Upper lobe of left lung (tissue), 6 donors: ENCODE results near the gene EYA3. TPM values are rescaled to one million over a fixed set of nuclear protein-coding genes. Genes with fewer than 3 reads are reported as not detected.

ENCODE experiments used
- ATAC-seq, 2 donors: fragments of 200-7000 bp; cut with Tn5 transposase; one replicate each; pipeline ENCODE4 v1.9.1; 2022; ENCODE audit warnings: mild to moderate bottlenecking in 2 of 2, moderate library complexity in 2 of 2; ENCODE audit not compliant: low FRiP score in 2 of 2
- DNase-seq, 2 donors: peaks; one replicate each; pipeline ENCODE4 v3.0.0-alpha.2; 2019 to 2020
- H3K27ac ChIP-seq, 4 donors: fragments of 200-600 bp; sonication (generic); one replicate each; pipeline ENCODE4 v1.5.1; 2016 to 2019
- H3K27me3 ChIP-seq, 4 donors: fragments of 200-600 bp; sonication (generic); one replicate each; pipeline ENCODE4 v1.5.1; 2017 to 2019
- H3K36me3 ChIP-seq, 4 donors: fragments of 200-600 bp; sonication (generic); one replicate each; pipeline ENCODE4 v1.5.1; 2016 to 2019
- H3K4me1 ChIP-seq, 4 donors: fragments of 200-600 bp; sonication (generic); one replicate each; pipeline ENCODE4 v1.5.1; 2018 to 2019
- H3K4me3 ChIP-seq, 4 donors: fragments of 200-600 bp; sonication (generic); one replicate each; pipeline ENCODE4 v1.5.1; 2017 to 2019; ENCODE audit warnings: mild to moderate bottlenecking in 2 of 4, moderate library complexity in 1 of 4
- H3K9me3 ChIP-seq, 4 donors: fragments of 200-600 bp; sonication (generic); one replicate each; pipeline ENCODE4 v1.5.1; 2018 to 2019
- CTCF ChIP-seq, 6 experiments: fragments of 450-650 bp in 4 of 6; fragments of 200-600 bp in 2 of 6; sonication (generic) in 2 of 6; IDR thresholded peaks; one replicate each; pipeline ENCODE4 v1.5.1; 2016 to 2019; ENCODE audit warnings: antibody characterized with exemption in 6 of 6
- EP300 ChIP-seq, 4 donors: sonication (generic); formaldehyde crosslinking; IDR thresholded peaks; one replicate each; pipeline ENCODE4 v1.5.1; 2017; ENCODE audit warnings: antibody characterized with exemption in 4 of 4, control low read depth in 2 of 4
- POLR2A ChIP-seq, 4 donors: fragments of 450-650 bp; IDR thresholded peaks; one replicate each; pipeline ENCODE4 v1.5.1; 2016 to 2017; ENCODE audit warnings: antibody characterized with exemption in 4 of 4, mild to moderate bottlenecking in 2 of 4
- POLR2AphosphoS5 ChIP-seq, 2 donors: sonication (generic); formaldehyde crosslinking; IDR thresholded peaks; one replicate each; pipeline ENCODE4 v1.5.1; 2017; ENCODE audit warnings: antibody characterized with exemption in 2 of 2
- WGBS, 2 donors: methylation state at CpG; one replicate each; pipeline ENCODE4 v1.1.5; 2017 to 2018; 5-methylcytosine and 5-hydroxymethylcytosine counted together
- total RNA-seq, 6 donors: library from RNA; depleted of rRNA in 4 of 6; stranded (reverse); fragments of >200 nt in 4 of 6; gene quantifications; one replicate each; pipeline versions ENCODE4 v1.1.0 to v1.2.1, GENCODE V29; 2016 to 2021
- donor health status: DM: no; HTN: no; CAD: no; lungs with moderate emphysema.
- donor health status: DM: no; HTN: yes; CAD: no; lungs with severe emphysema.

The EYA3 gene
- total RNA-seq, 6 donors from 2014 or later, result 15.9 to 23.4 (median 22.0) TPM

GRCh38 chr1:28099050-28099769 lies 10.8 kb upstream of the EYA3 start:
- no peak overlapping the region for H3K4me3 ChIP-seq
- DNase-seq (no peak), ATAC-seq (no peak)
- no peak for TF ChIP-seq POLR2AphosphoS5 (IDR thresholded peaks at IDR 0.05)
- TF ChIP-seq EP300 (IDR thresholded peaks at IDR 0.05), result no peak
- no peak for TF ChIP-seq POLR2A (IDR thresholded peaks at IDR 0.05)
- no peak for TF ChIP-seq CTCF (IDR thresholded peaks at IDR 0.05)
- no peaks in the 10 kb centered on the region for H3K4me1 ChIP-seq
- H3K36me3 ChIP-seq, result no peaks in the 10 kb centered on the region
- WGBS, 2 donors, result 89 to 94% methylated on average over 5 of the region's 5 CpGs
- H3K9me3 ChIP-seq, result no peaks in the 10 kb centered on the region
- H3K27me3 ChIP-seq, result no peaks in the 10 kb centered on the region
- H3K27ac ChIP-seq, result no peak overlapping the region

- no peaks in the 10 kb centered on the region for H3K4me1 ChIP-seq
Observed at GRCh38 chr1:28097100-28097472, 8.7 kb upstream of the EYA3 start.

GRCh38 chr1:28096210-28097099 lies 8.0 kb upstream of the EYA3 start:
- TF ChIP-seq CTCF (IDR thresholded peaks at IDR 0.05) (no peak), POLR2A (IDR thresholded peaks at IDR 0.05) (no peak), EP300 (IDR thresholded peaks at IDR 0.05) (no peak), POLR2AphosphoS5 (IDR thresholded peaks at IDR 0.05) (no peak)
- no peak for DNase-seq

More at GRCh38 chr1:28097100-28097472, 8.7 kb upstream of the EYA3 start:
- H3K36me3 ChIP-seq, result no peaks in the 10 kb centered on the region
- H3K27ac ChIP-seq, result no peak overlapping the region
- H3K9me3 ChIP-seq, result no peaks in the 10 kb centered on the region
- WGBS, 2 donors, result 80 to 81% methylated on average over 4 of the region's 4 CpGs
- no peak overlapping the region for H3K4me3 ChIP-seq
- DNase-seq, result no peak
- no peaks in the 10 kb centered on the region for H3K27me3 ChIP-seq
- no peak for TF ChIP-seq EP300 (IDR thresholded peaks at IDR 0.05)
- no peak for TF ChIP-seq POLR2A (IDR thresholded peaks at IDR 0.05)
- no peak for TF ChIP-seq POLR2AphosphoS5 (IDR thresholded peaks at IDR 0.05)
- no peak for TF ChIP-seq CTCF (IDR thresholded peaks at IDR 0.05)
- no peak for ATAC-seq

GRCh38 chr1:28091043-28091781 lies 2.8 kb upstream of the EYA3 start:
- Histone ChIP-seq H3K4me3 (no peak overlapping the region), H3K27me3 (no peaks in the 10 kb centered on the region), H3K4me1 (peaks cover 21 to 24% (median 21%) of the 10 kb centered on the region in 4 donors), H3K9me3 (no peaks in the 10 kb centered on the region), H3K36me3 (no peaks in the 10 kb centered on the region), H3K27ac (peak overlapping the region in 1 of 4 donors; percentile 31)
- WGBS, 2 donors, result 28 to 32% methylated on average over 6 of the region's 6 CpGs
- TF ChIP-seq EP300 (IDR thresholded peaks at IDR 0.05) (no peak), CTCF (IDR thresholded peaks at IDR 0.05) (peak; percentile 62 to 88 (median 82))
- DNase-seq, result peak in 1 of 2 donors; percentile 81
- ATAC-seq, result peak in 1 of 2 donors; percentile 31

More at GRCh38 chr1:28096210-28097099, 8.0 kb upstream of the EYA3 start:
- no peak overlapping the region for H3K4me3 ChIP-seq
- H3K36me3 ChIP-seq, result no peaks in the 10 kb centered on the region
- 76 to 84% methylated on average over 17 of the region's 17 CpGs for WGBS, 2 donors
- H3K27me3 ChIP-seq, result no peaks in the 10 kb centered on the region
- ATAC-seq, result no peak
- no peak overlapping the region for H3K27ac ChIP-seq
- peaks cover 0 to 3% (median under 1%) of the 10 kb centered on the region in 4 donors for H3K4me1 ChIP-seq
- no peaks in the 10 kb centered on the region for H3K9me3 ChIP-seq
